Suprapubic skin (tissue), 4 donors: ENCODE results near the gene ELP1. TPM values are rescaled to one million over a fixed set of nuclear protein-coding genes. Genes with fewer than 3 reads are reported as not detected.
"Not testable (repeated sequence)": the region's sequence is repeated elsewhere in the genome, so short reads cannot be mapped to it uniquely, and the experiment has no call there.

Source experiments
- DNase-seq, 2 donors: peaks; one replicate each; pipeline ENCODE4 v3.0.0-alpha.2; 2019; ENCODE audit warnings: low spot score in 2 of 2
- H3K27ac ChIP-seq: fragments of 200-600 bp; sonication (generic); one replicate; pipeline ENCODE4 v1.5.1; 2019
- H3K27me3 ChIP-seq: fragments of 200-600 bp; sonication (generic); one replicate; pipeline ENCODE4 v1.5.1; 2019
- H3K36me3 ChIP-seq: fragments of 200-600 bp; sonication (generic); one replicate; pipeline ENCODE4 v1.5.1; 2019
- H3K4me1 ChIP-seq: fragments of 200-600 bp; sonication (generic); one replicate; pipeline ENCODE4 v1.5.1; 2019
- H3K4me3 ChIP-seq: fragments of 200-600 bp; sonication (generic); one replicate; pipeline ENCODE4 v1.5.1; 2019; ENCODE audit warnings: mild to moderate bottlenecking
- H3K9me3 ChIP-seq: fragments of 200-600 bp; sonication (generic); one replicate; pipeline ENCODE4 v1.5.1; 2019
- EP300 ChIP-seq: sonication (generic); formaldehyde crosslinking; IDR thresholded peaks from one replicate; pipeline ENCODE4 v1.6.1; 2017; ENCODE audit warnings: antibody characterized with exemption
- POLR2A ChIP-seq, 2 donors: fragments of 450-650 bp; IDR thresholded peaks; one replicate each; pipeline ENCODE4 v1.6.1; 2017; ENCODE audit warnings: antibody characterized with exemption in 2 of 2, mild to moderate bottlenecking in 2 of 2, moderate library complexity in 2 of 2
- POLR2AphosphoS5 ChIP-seq, 3 donors: sonication (generic); formaldehyde crosslinking; IDR thresholded peaks; one replicate each; pipeline ENCODE4 v1.6.1; 2017; ENCODE audit warnings: antibody characterized with exemption in 3 of 3
- WGBS: methylation state at CpG from one replicate; pipeline ENCODE4 v1.1.5; 2018; 5-methylcytosine and 5-hydroxymethylcytosine counted together
- total RNA-seq, 4 donors: library from RNA; depleted of rRNA; stranded (reverse); fragments of >200 nt; gene quantifications; one replicate each; pipeline ENCODE4 v1.1.0, GENCODE V29; 2016
- TF ChIP-seq, protein P1 (sequence below), 2 donors: fragments of 200-600 bp in 1 of 2; fragments of 450-650 bp in 1 of 2; sonication (generic) in 1 of 2; IDR thresholded peaks; one replicate each; pipeline ENCODE4 v1.5.1; 2016 to 2019; ENCODE audit warnings: antibody characterized with exemption in 2 of 2, mild to moderate bottlenecking in 1 of 2, moderate library complexity in 1 of 2

Gene ELP1
- total RNA-seq, 4 donors from 2014 or later = 22.2 to 34.2 (median 23.2) TPM

DNA sequence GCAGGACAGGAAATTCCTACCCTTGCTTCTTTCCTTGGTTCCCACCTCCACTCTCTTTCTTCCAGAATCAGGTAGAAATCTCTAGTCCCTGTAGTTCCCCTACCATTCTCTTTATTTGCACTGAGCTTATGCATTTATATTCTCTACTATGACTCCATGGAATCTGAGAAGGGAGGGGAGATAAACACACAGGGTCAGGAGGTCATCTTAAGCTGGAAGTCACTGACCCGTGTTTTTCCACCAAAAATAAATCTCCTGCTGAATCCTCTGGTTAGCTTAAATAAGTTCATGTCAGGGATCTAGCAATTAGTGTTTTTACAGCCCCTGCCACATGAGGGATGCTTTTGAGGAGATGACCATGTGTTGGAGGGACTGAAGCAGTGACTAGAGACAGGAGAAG is 81.8 kb downstream of the ELP1 start:
- no peak overlapping the region for H3K4me3 ChIP-seq
- H3K36me3 ChIP-seq = no peaks in the 10 kb centered on the region
- TF ChIP-seq, protein P1, sequence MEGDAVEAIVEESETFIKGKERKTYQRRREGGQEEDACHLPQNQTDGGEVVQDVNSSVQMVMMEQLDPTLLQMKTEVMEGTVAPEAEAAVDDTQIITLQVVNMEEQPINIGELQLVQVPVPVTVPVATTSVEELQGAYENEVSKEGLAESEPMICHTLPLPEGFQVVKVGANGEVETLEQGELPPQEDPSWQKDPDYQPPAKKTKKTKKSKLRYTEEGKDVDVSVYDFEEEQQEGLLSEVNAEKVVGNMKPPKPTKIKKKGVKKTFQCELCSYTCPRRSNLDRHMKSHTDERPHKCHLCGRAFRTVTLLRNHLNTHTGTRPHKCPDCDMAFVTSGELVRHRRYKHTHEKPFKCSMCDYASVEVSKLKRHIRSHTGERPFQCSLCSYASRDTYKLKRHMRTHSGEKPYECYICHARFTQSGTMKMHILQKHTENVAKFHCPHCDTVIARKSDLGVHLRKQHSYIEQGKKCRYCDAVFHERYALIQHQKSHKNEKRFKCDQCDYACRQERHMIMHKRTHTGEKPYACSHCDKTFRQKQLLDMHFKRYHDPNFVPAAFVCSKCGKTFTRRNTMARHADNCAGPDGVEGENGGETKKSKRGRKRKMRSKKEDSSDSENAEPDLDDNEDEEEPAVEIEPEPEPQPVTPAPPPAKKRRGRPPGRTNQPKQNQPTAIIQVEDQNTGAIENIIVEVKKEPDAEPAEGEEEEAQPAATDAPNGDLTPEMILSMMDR (IDR thresholded peaks at IDR 0.05) = no peak
- TF ChIP-seq POLR2A (IDR thresholded peaks at IDR 0.05) = no peak
- no peak for TF ChIP-seq EP300
- no peak for TF ChIP-seq POLR2AphosphoS5 (IDR thresholded peaks at IDR 0.05)
- DNase-seq = no peak
- no peaks in the 10 kb centered on the region for H3K4me1 ChIP-seq
- WGBS = 52% methylated on average over 1 of the region's 1 CpG
- no peak overlapping the region for H3K27ac ChIP-seq
- no peaks in the 10 kb centered on the region for H3K9me3 ChIP-seq
- H3K27me3 ChIP-seq = no peaks in the 10 kb centered on the region

DNA sequence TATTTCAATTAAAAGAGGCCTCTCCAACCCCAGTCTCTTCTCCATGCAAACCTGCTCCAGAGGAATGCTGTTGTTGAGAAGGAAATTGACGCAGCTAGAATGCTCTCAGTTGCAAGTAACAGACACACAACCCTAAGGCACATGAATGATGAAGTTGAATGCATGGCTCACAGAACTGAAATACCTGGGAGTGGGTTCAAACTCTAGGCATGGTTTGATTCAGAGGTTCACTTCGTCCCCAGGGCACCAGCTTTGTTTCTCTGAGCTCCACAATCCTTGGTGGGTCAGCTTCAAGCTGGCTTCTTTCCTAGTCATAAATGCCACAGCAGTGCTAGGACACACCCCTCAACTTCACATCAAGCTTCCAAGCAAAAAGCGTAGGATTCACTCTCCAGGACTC is 82.8 kb downstream of the ELP1 start:
- Histone ChIP-seq H3K4me1 (no peaks in the 10 kb centered on the region), H3K36me3 (no peaks in the 10 kb centered on the region), H3K4me3 (no peak overlapping the region), H3K9me3 (no peaks in the 10 kb centered on the region), H3K27me3 (no peaks in the 10 kb centered on the region), H3K27ac (no peak overlapping the region)
- TF ChIP-seq POLR2A (IDR thresholded peaks at IDR 0.05) = no peak
- no peak for TF ChIP-seq POLR2AphosphoS5 (IDR thresholded peaks at IDR 0.05)
- TF ChIP-seq EP300 = no peak
- TF ChIP-seq, protein P1 (IDR thresholded peaks at IDR 0.05) = no peak
- 75% methylated on average over 3 of the region's 3 CpGs for WGBS
- DNase-seq = no peak

GRCh38 chr9:108850293-108850897 is 83.5 kb downstream of the ELP1 start:
- no peak overlapping the region for H3K27ac ChIP-seq
- H3K9me3 ChIP-seq = no peaks in the 10 kb centered on the region
- H3K27me3 ChIP-seq = no peaks in the 10 kb centered on the region
- H3K4me1 ChIP-seq = peaks cover 2% of the 10 kb centered on the region
- over 99% methylated on average over 3 of the region's 3 CpGs for WGBS
- no peak for DNase-seq
- H3K36me3 ChIP-seq = no peaks in the 10 kb centered on the region
- no peak overlapping the region for H3K4me3 ChIP-seq
- TF ChIP-seq POLR2A (IDR thresholded peaks at IDR 0.05) (no peak), EP300 (no peak)
- TF ChIP-seq, protein P1 (IDR thresholded peaks at IDR 0.05) = no peak

- not testable (repeated sequence) for H3K27ac ChIP-seq, H3K36me3 ChIP-seq, H3K27me3 ChIP-seq, H3K4me3 ChIP-seq, DNase-seq, H3K9me3 ChIP-seq
- H3K4me1 ChIP-seq = peaks cover 17% of the 10 kb centered on the region
- 96% methylated on average over 7 of the region's 8 CpGs for WGBS
These were observed 85.6 kb downstream of the ELP1 start for GRCh38 chr9:108848296-108848695.

DNA sequence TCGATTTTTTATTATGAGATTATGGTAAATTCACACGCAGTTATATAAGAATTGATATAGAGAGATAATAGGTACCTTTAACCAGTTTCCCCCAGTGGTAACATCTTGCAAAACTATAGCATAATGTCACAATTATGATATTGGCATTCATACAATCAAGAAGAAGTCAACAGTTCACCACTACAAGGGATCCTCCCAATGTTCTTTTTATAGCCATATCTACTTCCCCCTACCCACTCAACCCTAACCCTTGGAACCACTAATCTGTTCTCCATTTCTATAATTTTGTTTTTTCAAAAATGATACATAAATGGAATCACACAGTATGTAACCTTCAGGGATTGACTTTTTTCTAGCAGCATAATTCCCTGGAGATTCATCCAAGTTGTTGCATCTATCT is 88.0 kb downstream of the ELP1 start:
- DNase-seq = no peak
- Histone ChIP-seq H3K4me3 (no peak overlapping the region), H3K9me3 (no peaks in the 10 kb centered on the region), H3K27me3 (no peaks in the 10 kb centered on the region), H3K4me1 (peaks cover 17% of the 10 kb centered on the region), H3K36me3 (no peaks in the 10 kb centered on the region), H3K27ac (no peak overlapping the region)
- 50% methylated on average over 2 of the region's 2 CpGs for WGBS
- TF ChIP-seq EP300 (no peak), POLR2AphosphoS5 (IDR thresholded peaks at IDR 0.05) (no peak), POLR2A (IDR thresholded peaks at IDR 0.05) (no peak)
- TF ChIP-seq, protein P1 (IDR thresholded peaks at IDR 0.05) = no peak

- TF ChIP-seq POLR2AphosphoS5 (IDR thresholded peaks at IDR 0.05) = no peak
- TF ChIP-seq EP300 = no peak
- TF ChIP-seq POLR2A (IDR thresholded peaks at IDR 0.05) = no peak
- TF ChIP-seq, protein P1 (IDR thresholded peaks at IDR 0.05) = no peak
- WGBS = 58% methylated on average over 5 of the region's 5 CpGs
- H3K4me3 ChIP-seq = no peak overlapping the region
- no peak for DNase-seq
- peaks cover 17% of the 10 kb centered on the region for H3K4me1 ChIP-seq
- no peak overlapping the region for H3K27ac ChIP-seq
- H3K9me3 ChIP-seq = no peaks in the 10 kb centered on the region
- H3K36me3 ChIP-seq = no peaks in the 10 kb centered on the region
- H3K27me3 ChIP-seq = no peaks in the 10 kb centered on the region
These were observed 88.4 kb downstream of the ELP1 start for GRCh38 chr9:108845507-108845906.
